Hepatocyte (in vitro differentiated cells): ENCODE data around the gene FLYWCH1.

ENCODE experiments used
- CTCF ChIP-seq: fragments of 200-600 bp; sonication (generic); IDR thresholded peaks from 2 replicates; pipeline ENCODE4 v1.5.1; 2016; ENCODE audit warnings: antibody characterized with exemption, mild to moderate bottlenecking; ENCODE audit not compliant: poor library complexity
- EZH2 ChIP-seq: fragments of 200-600 bp; sonication (generic); IDR thresholded peaks from 2 replicates; pipeline ENCODE4 v1.6.1; 2016; ENCODE audit warnings: antibody characterized with exemption, mild to moderate bottlenecking, borderline replicate concordance

DNA sequence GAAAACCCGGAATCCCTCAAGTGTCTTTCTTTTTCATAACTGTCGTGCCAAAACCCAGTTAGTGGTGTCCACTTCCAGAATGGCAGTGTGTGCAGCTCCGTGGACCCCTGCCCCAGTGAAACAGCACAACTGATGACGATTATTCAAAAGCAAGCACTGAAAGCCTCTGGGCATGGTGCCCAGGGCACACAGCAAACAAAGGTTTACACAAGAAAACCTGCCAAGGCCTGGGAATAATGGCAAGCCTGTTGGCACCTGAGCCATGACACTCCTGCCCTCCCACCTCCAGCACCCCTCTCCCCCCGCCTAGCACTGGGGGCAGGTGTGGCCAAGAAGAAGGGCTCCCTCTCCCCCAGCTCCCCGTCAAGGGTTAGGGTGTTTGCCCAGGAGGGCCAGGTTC, 65.7 kb downstream of the FLYWCH1 start:
- TF ChIP-seq CTCF, result no peak
- no peak for TF ChIP-seq EZH2
